Thyroid gland (tissue), 4 donors: ENCODE data around the gene DIABLO. TPM values are rescaled to one million over a fixed set of nuclear protein-coding genes. Genes with fewer than 3 reads are reported as not detected.
A peak's percentile ranks its signal among the peaks of the same experiment; 100 is the strongest.
"Not testable (repeated sequence)": the region's sequence is repeated elsewhere in the genome, so short reads cannot be mapped to it uniquely, and the experiment has no call there.

Experiments
- DNase-seq, 2 donors: peaks; one replicate each; pipeline ENCODE4 v3.0.0-alpha.2; 2019
- H3K27ac ChIP-seq, 3 donors: fragments of 200-600 bp; sonication (generic); 1 replicate in 2 of 3; 2 replicates in 1 of 3; pipeline ENCODE4 v1.5.1; 2016 to 2019; ENCODE audit warnings: mild to moderate bottlenecking in 1 of 3, moderate library complexity in 1 of 3
- H3K27me3 ChIP-seq: fragments of 200-600 bp; sonication (generic); one replicate; pipeline ENCODE4 v1.5.1; 2019
- H3K36me3 ChIP-seq, 2 donors: fragments of 200-600 bp; sonication (generic); one replicate each; pipeline ENCODE4 v1.5.1; 2016 to 2019
- H3K4me1 ChIP-seq, 2 donors: fragments of 200-600 bp; sonication (generic); one replicate each; pipeline ENCODE4 v1.5.1; 2017 to 2019
- H3K4me3 ChIP-seq, 3 donors: fragments of 200-600 bp; sonication (generic); replicated peaks in 1 of 3; 1 replicate in 2 of 3; 2 replicates in 1 of 3; pipeline ENCODE4 v1.5.1; 2016; ENCODE audit warnings: mild to moderate bottlenecking in 1 of 3
- H3K9me3 ChIP-seq: fragments of 200-600 bp; sonication (generic); one replicate; pipeline ENCODE4 v1.5.1; 2017
- CTCF ChIP-seq, 6 experiments: fragments of 200-600 bp in 3 of 6; fragments of 450-650 bp in 3 of 6; sonication (generic) in 3 of 6; IDR thresholded peaks; one replicate each; pipeline ENCODE4 v1.5.1; 2016 to 2019; ENCODE audit warnings: antibody characterized with exemption in 6 of 6, mild to moderate bottlenecking in 2 of 6, inconsistent platforms in 1 of 6, moderate library complexity in 1 of 6
- POLR2A ChIP-seq, 2 donors: fragments of 450-650 bp; IDR thresholded peaks; one replicate each; pipeline ENCODE4 v1.6.1; 2017; ENCODE audit warnings: antibody characterized with exemption in 2 of 2, mild to moderate bottlenecking in 2 of 2, moderate library complexity in 1 of 2
- WGBS, 2 donors: methylation state at CpG; one replicate each; pipeline ENCODE4 v1.1.5; 2017; 5-methylcytosine and 5-hydroxymethylcytosine counted together
- intact Hi-C: fragments of 100-400 bp; cut with DNase I; formaldehyde crosslinking; loops from one replicate; pipeline ENCODE4 v1.15.1; 2023
- total RNA-seq, 4 donors: library from RNA; depleted of rRNA; stranded (reverse); fragments of >200 nt; gene quantifications; one replicate each; pipeline ENCODE4 v1.2.3, GENCODE V29; 2016

The DIABLO gene
- total RNA-seq, 4 donors from 2014 or later, result 48.4 to 66.0 (median 55.4) TPM

GRCh38 chr12:122265476-122265875 lies 39.6 kb upstream of the DIABLO start:
- Histone ChIP-seq H3K36me3 (peaks cover 15 to 29% of the 10 kb centered on the region in 2 donors), H3K9me3 (no peaks in the 10 kb centered on the region), H3K27ac (peak overlapping the region in 2 of 3 donors; percentile 76 to 87), H3K4me3 (peak overlapping the region; percentile 37 to 85 (median 59)), H3K4me1 (peaks cover 4 to 8% of the 10 kb centered on the region in 2 donors), H3K27me3 (no peaks in the 10 kb centered on the region)
- no peak for TF ChIP-seq POLR2A (IDR thresholded peaks at IDR 0.05)
- no peak for TF ChIP-seq CTCF (IDR thresholded peaks at IDR 0.05)
- intact Hi-C loops, result no loop called here
- DNase-seq, result no peak
- 40 to 67% methylated on average over 1 of the region's 1 CpG for WGBS, 2 donors

- H3K36me3 ChIP-seq, result peaks cover 28 to 66% of the 10 kb centered on the region in 2 donors
- H3K27ac ChIP-seq, H3K4me1 ChIP-seq, DNase-seq, H3K27me3 ChIP-seq, H3K4me3 ChIP-seq, intact Hi-C loops, H3K9me3 ChIP-seq: not testable (repeated sequence)
- WGBS, 2 donors, result 90 to 92% methylated on average over 14 of the region's 14 CpGs
These were observed 34.9 kb upstream of the DIABLO start for GRCh38 chr12:122260735-122261134.

- peaks cover 28 to 66% of the 10 kb centered on the region in 2 donors for H3K36me3 ChIP-seq
- H3K27me3 ChIP-seq, H3K27ac ChIP-seq, DNase-seq, intact Hi-C loops, H3K4me1 ChIP-seq, H3K4me3 ChIP-seq, H3K9me3 ChIP-seq: not testable (repeated sequence)
- WGBS, 2 donors, result 89 to 95% methylated on average over 3 to 4 of the region's 4 CpGs
These were observed 33.1 kb upstream of the DIABLO start for GRCh38 chr12:122258939-122259338.

- 89 to 92% methylated on average over 4 of the region's 4 CpGs for WGBS, 2 donors
- peaks cover 28 to 65% of the 10 kb centered on the region in 2 donors for H3K36me3 ChIP-seq
- H3K4me1 ChIP-seq, H3K9me3 ChIP-seq, H3K27me3 ChIP-seq, DNase-seq, H3K27ac ChIP-seq, intact Hi-C loops, H3K4me3 ChIP-seq: not testable (repeated sequence)
These were observed 32.6 kb upstream of the DIABLO start for GRCh38 chr12:122258462-122258861.

- H3K27me3 ChIP-seq, result no peaks in the 10 kb centered on the region
- H3K9me3 ChIP-seq, result no peaks in the 10 kb centered on the region
- 97% methylated on average over 8 of the region's 8 CpGs for WGBS, 2 donors
- no peak overlapping the region for H3K4me3 ChIP-seq
- no peaks in the 10 kb centered on the region for H3K4me1 ChIP-seq
- H3K36me3 ChIP-seq, result peaks cover 10 to 24% of the 10 kb centered on the region in 2 donors
- no peak for TF ChIP-seq POLR2A (IDR thresholded peaks at IDR 0.05)
- TF ChIP-seq CTCF (IDR thresholded peaks at IDR 0.05), result no peak
- intact Hi-C loops, result no loop called here
- no peak overlapping the region for H3K27ac ChIP-seq
- DNase-seq, result no peak
These were observed 24.7 kb upstream of the DIABLO start for GRCh38 chr12:122250536-122250935.

GRCh38 chr12:122250047-122250446 lies 24.2 kb upstream of the DIABLO start:
- no peak for DNase-seq
- peaks cover 10 to 24% of the 10 kb centered on the region in 2 donors for H3K36me3 ChIP-seq
- H3K4me1 ChIP-seq, result no peaks in the 10 kb centered on the region
- no peaks in the 10 kb centered on the region for H3K9me3 ChIP-seq
- intact Hi-C loops, result no loop called here
- TF ChIP-seq CTCF (IDR thresholded peaks at IDR 0.05) (no peak), POLR2A (IDR thresholded peaks at IDR 0.05) (no peak)
- no peaks in the 10 kb centered on the region for H3K27me3 ChIP-seq
- no peak overlapping the region for H3K4me3 ChIP-seq
- WGBS, 2 donors, result 93 to 94% methylated on average over 6 of the region's 6 CpGs
- no peak overlapping the region for H3K27ac ChIP-seq

- TF ChIP-seq POLR2A (IDR thresholded peaks at IDR 0.05) (no peak), CTCF (IDR thresholded peaks at IDR 0.05) (no peak)
- H3K4me3 ChIP-seq, result no peak overlapping the region
- H3K4me1 ChIP-seq, result no peaks in the 10 kb centered on the region
- DNase-seq, result no peak
- intact Hi-C loops, result no loop called here
- WGBS, 2 donors, result 100% methylated on average over 1 of the region's 1 CpG
- no peaks in the 10 kb centered on the region for H3K27me3 ChIP-seq
- no peak overlapping the region for H3K27ac ChIP-seq
- no peaks in the 10 kb centered on the region for H3K9me3 ChIP-seq
- H3K36me3 ChIP-seq, result peaks cover 21 to 40% of the 10 kb centered on the region in 2 donors
These were observed 19.7 kb upstream of the DIABLO start for GRCh38 chr12:122245553-122245952.
